OCI-LY7 (cell line): Measurements from ENCODE around the gene MREG. TPM values are rescaled to one million over a fixed set of nuclear protein-coding genes. Genes with fewer than 3 reads are reported as not detected.

Experiments
- BruUV-seq: library from RNA; stranded (reverse); fragments of 400-500 nt; replicated peaks from 2 replicates; lab custom pipeline; 2021; lab: Mats Ljungman, UMichigan
- CTCF ChIA-PET: fragments of 300-600 bp; sonication (Branson Sonifier 250); formaldehyde crosslinking; loops from one replicate; lab custom pipeline; 2022; ENCODE audit warnings: antibody characterized with exemption; ENCODE audit not compliant: unreplicated experiment; lab: Charles Lee
- POLR2A ChIA-PET: fragments of 300-600 bp; sonication (Branson Sonifier 250); formaldehyde crosslinking; loops from one replicate; lab custom pipeline; 2022; ENCODE audit warnings: antibody characterized with exemption; lab: Charles Lee
- DNase-seq: peaks from one replicate; pipeline ENCODE4 v3.0.0-alpha.2; 2015; ENCODE audit warnings: low spot score
- H2AFZ ChIP-seq: fragments of 200-600 bp; sonication (generic), shearing (Covaris generic); 2 replicates; pipeline ENCODE4 v1.6.1; 2014; ENCODE audit warnings: mild to moderate bottlenecking, antibody characterized with exemption, low read length, moderate library complexity
- H3K27ac ChIP-seq: fragments of 200-600 bp; sonication (generic); 2 replicates; pipeline ENCODE4 v1.5.1; 2014; ENCODE audit warnings: mixed run types, low read depth, mild to moderate bottlenecking, moderate library complexity, low read length, inconsistent platforms; ENCODE audit not compliant: poor library complexity, severe bottlenecking
- H3K36me3 ChIP-seq: fragments of 200-600 bp; sonication (generic); 2 replicates; pipeline ENCODE4 v1.6.1; 2014; ENCODE audit warnings: mild to moderate bottlenecking, antibody characterized with exemption, low read length, moderate library complexity, mixed read lengths; ENCODE audit not compliant: insufficient read depth
- H3K4me1 ChIP-seq: fragments of 200-600 bp; sonication (generic); 2 replicates; pipeline ENCODE4 v1.5.1; 2014; ENCODE audit warnings: mild to moderate bottlenecking, low read length; ENCODE audit not compliant: insufficient read depth, poor library complexity, severe bottlenecking
- H3K4me2 ChIP-seq: fragments of 200-600 bp; sonication (generic); 2 replicates; pipeline ENCODE4 v1.6.1; 2014; ENCODE audit warnings: mild to moderate bottlenecking, low read length
- H3K4me3 ChIP-seq: fragments of 200-600 bp; sonication (generic); 2 replicates; pipeline ENCODE4 v1.5.1; 2014; ENCODE audit warnings: mild to moderate bottlenecking, low read depth, low read length; ENCODE audit not compliant: poor library complexity, severe bottlenecking
- H3K79me2 ChIP-seq: fragments of 200-600 bp; sonication (generic); 2 replicates; pipeline ENCODE4 v1.6.1; 2016; ENCODE audit warnings: low read depth, mild to moderate bottlenecking, low read length, moderate library complexity, mixed read lengths; ENCODE audit not compliant: insufficient read depth
- H3K9me2 ChIP-seq: fragments of 200-600 bp; sonication (generic); 2 replicates; pipeline ENCODE4 v1.6.1; 2016; ENCODE audit warnings: mild to moderate bottlenecking, low read length, mixed read lengths; ENCODE audit not compliant: insufficient read depth
- H3K9me3 ChIP-seq: fragments of 200-600 bp; sonication (generic); 2 replicates; pipeline ENCODE4 v1.6.1; 2014; ENCODE audit warnings: mild to moderate bottlenecking, mixed run types, low read length, mixed read lengths
- H4K20me1 ChIP-seq: fragments of 200-600 bp; sonication (generic); 2 replicates; pipeline ENCODE4 v1.6.1; 2014; ENCODE audit warnings: mild to moderate bottlenecking, antibody characterized with exemption, low read length, moderate library complexity, mixed read lengths; ENCODE audit not compliant: insufficient read depth
- CTCF ChIP-seq: fragments of 200-600 bp; sonication (generic); conservative IDR thresholded peaks from 2 replicates; pipeline ENCODE4 v1.5.1; 2014; ENCODE audit warnings: mild to moderate bottlenecking, antibody characterized with exemption, low read length, moderate library complexity, mixed read lengths
- EZH2phosphoT487 ChIP-seq: fragments of 200-600 bp; sonication (generic); IDR thresholded peaks from 2 replicates; pipeline ENCODE4 v1.6.1; 2018; ENCODE audit warnings: low read depth, borderline replicate concordance, mild to moderate bottlenecking, mixed run types, antibody characterized with exemption, low read length, moderate library complexity, mixed read lengths
- intact Hi-C: fragments of 100-400 bp; cut with micrococcal nuclease; formaldehyde crosslinking; loops from one replicate; pipeline ENCODE4 v1.10.0; 2022; ENCODE audit not compliant: unreplicated experiment
- total RNA-seq, 2 experiments: library from RNA; depleted of rRNA in 1 of 2; stranded (reverse); fragments of >200 nt in 1 of 2; shearing (Covaris generic) in 1 of 2; gene quantifications; 2 replicates each; pipeline ENCODE4 v1.2.3, GENCODE V29; 2014 to 2022

The MREG gene
- total RNA-seq, 2 experiments from 2014 or later: 5.6 to 9.3 TPM

GRCh38 chr2:215920244-215921100, 92.9 kb downstream of the MREG start:
- ChIA-PET POLR2A (interaction anchor here (0.7 kb wide), 1 partner anchor 50 kb away, joined by 3 read pairs; no protein-coding TSS in a partner anchor), CTCF (no interaction called here)
- Histone ChIP-seq H3K79me2 (no peaks in the 10 kb centered on the region), H4K20me1 (no peaks in the 10 kb centered on the region), H3K9me3 (no peaks in the 10 kb centered on the region), H2AFZ (0 out of 2 replicates have a peak overlapping the region, but pooled peaks have one; percentile 43), H3K9me2 (no peaks in the 10 kb centered on the region), H3K36me3 (no peaks in the 10 kb centered on the region), H3K27ac (no peak overlapping the region), H3K4me1 (no peaks in the 10 kb centered on the region), H3K4me3 (no peak overlapping the region), H3K4me2 (no peak overlapping the region)
- intact Hi-C loops: loop anchor here (1.0 to 10.0 kb wide), 2 partner anchors 366 to 466 kb away; no protein-coding TSS in a partner anchor
- DNase-seq: peak; percentile 62
- TF ChIP-seq CTCF: peak; percentile 92
- no peak for TF ChIP-seq EZH2phosphoT487
- BruUV-seq: no TSS peak

GRCh38 chr2:215919624-215920243, 93.6 kb downstream of the MREG start:
- H3K27ac ChIP-seq: no peak overlapping the region
- H3K4me1 ChIP-seq: no peaks in the 10 kb centered on the region
- 0 out of 2 replicates have a peak overlapping the region, but pooled peaks have one; percentile 43 for H2AFZ ChIP-seq
- BruUV-seq: no TSS peak
- H3K79me2 ChIP-seq: no peaks in the 10 kb centered on the region
- intact Hi-C loops: loop anchor here (1.0 to 10.0 kb wide), 3 partner anchors 122 to 465 kb away; no protein-coding TSS in a partner anchor
- no peak for TF ChIP-seq CTCF
- TF ChIP-seq EZH2phosphoT487: no peak
- no peaks in the 10 kb centered on the region for H3K36me3 ChIP-seq
- H3K9me2 ChIP-seq: no peaks in the 10 kb centered on the region
- no peak overlapping the region for H3K4me3 ChIP-seq
- CTCF ChIA-PET: no interaction called here
- H4K20me1 ChIP-seq: no peaks in the 10 kb centered on the region
- no peak for DNase-seq
- POLR2A ChIA-PET: interaction anchor here (0.7 kb wide), 1 partner anchor 49 kb away, joined by 3 read pairs; no protein-coding TSS in a partner anchor
- no peaks in the 10 kb centered on the region for H3K9me3 ChIP-seq
- no peak overlapping the region for H3K4me2 ChIP-seq
